SH-SY5Y (cell line): ENCODE measurements around the gene GINS3.

Source experiments
- GATA2 ChIP-seq: IDR thresholded peaks from 2 replicates; pipeline ENCODE4 v1.6.1; 2011; ENCODE audit warnings: mild to moderate bottlenecking, low read depth, low read length
- GATA3 ChIP-seq: IDR thresholded peaks from 2 replicates; pipeline ENCODE4 v1.6.1; 2011; ENCODE audit warnings: low read depth, mild to moderate bottlenecking, low read length, moderate library complexity

DNA sequence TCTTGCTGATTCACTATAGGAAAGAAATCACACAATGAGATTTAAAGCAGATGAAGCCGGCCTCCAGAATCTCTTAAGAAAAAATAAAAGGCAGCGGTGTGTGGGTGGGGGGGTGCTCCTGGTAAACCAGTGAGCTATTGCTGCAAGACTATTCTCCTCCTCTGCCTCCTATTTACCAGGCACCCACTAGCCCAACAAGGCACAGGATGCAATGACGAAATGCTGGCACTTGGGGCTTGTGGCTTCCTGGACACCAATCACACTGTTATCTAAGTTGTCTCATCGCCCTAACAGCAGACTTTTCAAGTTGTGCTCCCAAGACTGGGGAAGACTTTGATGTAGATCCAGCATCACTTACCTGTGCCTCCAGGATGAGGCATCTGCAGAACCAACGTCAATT lies 57.5 kb downstream of the GINS3 start:
- no peak for TF ChIP-seq GATA3
- TF ChIP-seq GATA2: no peak
